ENCODE results near the gene KIAA0586.
"Not testable (repeated sequence)": the region's sequence is repeated elsewhere in the genome, so short reads cannot be mapped to it uniquely, and the experiment has no call there.

The KIAA0586 gene

DNA sequence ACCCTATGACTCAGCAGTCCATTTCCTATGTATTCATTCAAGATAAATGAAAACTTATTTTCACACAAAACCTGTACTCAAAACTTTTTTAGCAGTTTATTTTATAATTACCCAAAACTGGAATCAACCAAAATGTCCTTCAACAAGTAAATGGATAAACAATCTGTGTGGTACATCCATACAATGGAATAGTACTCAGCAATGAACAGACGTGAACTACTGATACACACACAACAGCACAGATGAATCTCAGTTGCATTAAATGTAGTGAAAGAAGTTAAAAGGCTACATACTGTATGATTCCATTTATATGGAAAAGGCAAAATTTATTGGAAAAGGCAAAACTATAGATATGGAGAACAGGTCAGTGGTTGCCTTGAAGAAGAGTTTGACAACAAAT is 90.1 kb downstream of the KIAA0586 start:
- TF ChIP-seq CTCF (conservative IDR thresholded peaks at IDR 0.05; ENCODE audit: low read depth, low read length) = no peak
- no peak for DNase-seq (ENCODE audit: low read depth)
- no peak overlapping the region for H3K4me3 ChIP-seq (ENCODE audit: low read depth, low read length)

DNA sequence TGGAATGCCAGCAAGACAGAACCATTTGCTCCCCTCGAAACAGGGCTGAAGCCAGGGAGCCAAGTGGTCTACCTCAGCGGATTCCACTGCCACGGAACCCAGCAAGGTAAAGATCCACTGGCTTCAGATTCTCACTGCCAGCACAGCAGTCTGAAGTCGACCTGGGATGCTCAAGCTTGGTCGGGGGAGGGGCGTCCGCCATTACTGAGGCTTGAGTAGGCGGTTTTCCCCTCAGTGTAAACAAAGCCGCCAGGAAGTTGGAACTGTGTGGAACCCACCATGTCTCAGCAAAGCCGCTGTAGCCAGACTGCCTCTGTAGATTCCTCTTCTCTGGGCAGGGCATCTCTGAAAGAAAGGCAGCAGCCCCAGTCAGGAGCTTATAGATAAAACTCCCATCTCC is 98.2 kb downstream of the KIAA0586 start:
- not testable (repeated sequence) for H3K4me3 ChIP-seq (ENCODE audit: low read depth, low read length); DNase-seq (ENCODE audit: low read depth)

- TF ChIP-seq CTCF (conservative IDR thresholded peaks at IDR 0.05; ENCODE audit: low read depth, low read length) = no peak
- no peak overlapping the region for H3K4me3 ChIP-seq (ENCODE audit: low read depth, low read length)
- peak; percentile 37 for DNase-seq (ENCODE audit: low read depth)
Observed at GRCh38 chr14:58533446-58533845, 105.9 kb downstream of the KIAA0586 start.

GRCh38 chr14:58535044-58535443 is 107.5 kb downstream of the KIAA0586 start:
- TF ChIP-seq CTCF (conservative IDR thresholded peaks at IDR 0.05; ENCODE audit: low read depth, low read length) = no peak
- DNase-seq (ENCODE audit: low read depth) = peak; percentile 60
- no peak overlapping the region for H3K4me3 ChIP-seq (ENCODE audit: low read depth, low read length)

- no peak for TF ChIP-seq CTCF (conservative IDR thresholded peaks at IDR 0.05; ENCODE audit: low read depth, low read length)
- no peak overlapping the region for H3K4me3 ChIP-seq (ENCODE audit: low read depth, low read length)
- DNase-seq (ENCODE audit: low read depth) = no peak
Observed at GRCh38 chr14:58537004-58537403, 109.5 kb downstream of the KIAA0586 start.

- TF ChIP-seq CTCF (conservative IDR thresholded peaks at IDR 0.05; ENCODE audit: low read depth, low read length) = no peak
- DNase-seq (ENCODE audit: low read depth) = no peak
- no peak overlapping the region for H3K4me3 ChIP-seq (ENCODE audit: low read depth, low read length)
Observed at GRCh38 chr14:58540749-58541632, 113.5 kb downstream of the KIAA0586 start.

GRCh38 chr14:58541633-58542022 is 114.1 kb downstream of the KIAA0586 start:
- no peak overlapping the region for H3K4me3 ChIP-seq (ENCODE audit: low read depth, low read length)
- DNase-seq (ENCODE audit: low read depth) = no peak
- no peak for TF ChIP-seq CTCF (conservative IDR thresholded peaks at IDR 0.05; ENCODE audit: low read depth, low read length)

All from choroid plexus epithelial cell (primary cell).